NCI-H2107 (cell line): ENCODE results near the gene MRPS31.

ENCODE experiments used
- DNase-seq: peaks from one replicate; lab custom pipeline; 2025; lab: John Stamatoyannopoulos, UW

The MRPS31 gene

DNA sequence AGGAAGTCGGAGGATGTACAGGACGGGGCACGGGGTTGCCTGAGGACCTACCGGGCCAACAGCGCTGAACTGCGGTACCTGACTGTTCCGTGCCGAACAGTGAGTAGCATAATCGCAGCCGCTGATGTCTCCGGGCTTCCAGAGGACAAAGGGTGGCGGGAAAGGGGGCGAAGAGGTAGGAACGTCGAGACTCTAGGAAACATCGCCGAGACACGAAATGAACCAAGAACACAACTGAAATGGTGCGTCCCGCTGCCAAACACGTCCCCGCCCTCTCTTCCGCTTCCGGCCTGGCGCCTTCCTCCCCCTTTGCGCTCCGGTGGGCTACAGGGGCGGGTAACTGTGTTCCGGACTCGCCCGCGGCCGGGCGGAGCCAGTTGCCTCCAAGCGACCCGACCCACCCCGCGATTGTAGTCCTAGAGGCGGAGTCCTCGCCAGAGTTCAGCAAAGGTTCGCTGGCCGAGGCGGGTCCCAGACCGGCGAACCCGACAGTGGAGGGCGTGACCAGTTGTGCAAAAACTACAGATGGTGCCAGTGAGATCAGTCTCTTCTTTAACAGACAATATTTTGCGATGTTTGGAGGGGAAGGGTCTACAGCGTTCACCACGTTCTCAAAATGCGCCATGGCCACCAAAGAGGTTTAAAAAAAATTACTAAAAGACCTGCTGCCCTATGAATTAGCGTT is at the start of gene MRPS31:
Gene MRPS31, minus strand, starts transcription at position 257 of the 685 bp plus-strand sequence. Its CDS starts 54 bp downstream, at position 203.
- DNase-seq: peak; percentile 80

DNA sequence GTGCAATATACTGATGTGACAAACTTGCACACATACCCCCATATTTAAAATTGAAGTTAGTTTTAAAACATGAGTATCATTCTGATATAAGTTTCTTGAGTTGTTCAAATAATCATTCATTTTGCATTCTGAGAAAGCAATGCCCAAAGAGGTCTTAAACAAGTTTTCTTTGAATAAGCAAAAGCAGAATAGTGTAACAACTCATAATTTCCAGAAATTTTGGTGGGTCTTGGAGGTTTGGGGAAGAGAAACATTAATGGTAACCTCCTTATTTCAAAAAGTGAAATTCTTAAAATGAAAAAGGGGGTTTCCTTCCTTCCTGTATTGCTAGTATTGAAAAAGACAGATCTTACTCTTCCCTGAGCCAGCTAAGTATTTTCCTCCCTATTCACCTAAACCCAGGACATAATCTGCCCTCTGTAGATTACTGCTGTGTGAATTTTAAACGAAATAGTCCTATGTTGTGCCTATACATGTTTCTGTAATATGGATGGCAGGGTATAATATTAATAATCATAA is 48.9 kb upstream of the MRPS31 start:
- DNase-seq: no peak

DNA sequence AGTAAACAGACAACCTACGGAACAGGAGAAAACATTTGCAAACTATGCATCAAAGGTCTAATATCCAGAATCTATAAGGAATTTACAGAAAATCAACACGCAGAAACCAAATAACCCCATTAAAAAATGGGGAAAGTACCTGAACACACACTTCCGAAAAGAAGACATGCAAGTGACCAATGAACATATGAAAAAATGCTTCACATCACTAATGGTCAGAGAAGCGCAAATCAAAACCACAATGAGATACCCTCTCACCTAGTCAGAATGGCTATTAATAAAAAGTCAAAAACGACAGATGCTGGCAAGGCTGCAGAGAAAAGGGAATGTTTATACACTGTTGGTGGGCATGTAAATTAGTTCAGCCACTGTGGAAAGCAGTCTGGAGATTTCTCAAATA is 47.9 kb upstream of the MRPS31 start:
- no peak for DNase-seq

DNA sequence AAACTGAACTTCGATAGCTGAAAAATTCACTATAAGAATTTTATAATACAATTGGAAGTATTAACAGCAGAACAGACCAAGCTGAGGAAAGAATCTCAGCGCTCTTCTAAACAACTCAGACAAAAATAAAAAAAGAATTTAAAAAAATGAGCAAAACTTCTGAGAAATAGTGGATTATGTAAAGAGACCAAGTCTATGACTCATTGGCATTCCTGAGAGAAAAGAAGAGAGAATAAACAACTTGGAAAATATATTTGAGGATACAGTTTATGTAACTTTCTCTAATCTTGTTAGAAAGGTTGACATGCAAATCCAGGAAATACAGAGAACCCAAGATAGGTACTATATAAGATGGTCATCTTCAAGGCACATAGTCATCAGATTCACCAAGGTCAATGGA is 43.8 kb upstream of the MRPS31 start:
- DNase-seq: no peak

DNA sequence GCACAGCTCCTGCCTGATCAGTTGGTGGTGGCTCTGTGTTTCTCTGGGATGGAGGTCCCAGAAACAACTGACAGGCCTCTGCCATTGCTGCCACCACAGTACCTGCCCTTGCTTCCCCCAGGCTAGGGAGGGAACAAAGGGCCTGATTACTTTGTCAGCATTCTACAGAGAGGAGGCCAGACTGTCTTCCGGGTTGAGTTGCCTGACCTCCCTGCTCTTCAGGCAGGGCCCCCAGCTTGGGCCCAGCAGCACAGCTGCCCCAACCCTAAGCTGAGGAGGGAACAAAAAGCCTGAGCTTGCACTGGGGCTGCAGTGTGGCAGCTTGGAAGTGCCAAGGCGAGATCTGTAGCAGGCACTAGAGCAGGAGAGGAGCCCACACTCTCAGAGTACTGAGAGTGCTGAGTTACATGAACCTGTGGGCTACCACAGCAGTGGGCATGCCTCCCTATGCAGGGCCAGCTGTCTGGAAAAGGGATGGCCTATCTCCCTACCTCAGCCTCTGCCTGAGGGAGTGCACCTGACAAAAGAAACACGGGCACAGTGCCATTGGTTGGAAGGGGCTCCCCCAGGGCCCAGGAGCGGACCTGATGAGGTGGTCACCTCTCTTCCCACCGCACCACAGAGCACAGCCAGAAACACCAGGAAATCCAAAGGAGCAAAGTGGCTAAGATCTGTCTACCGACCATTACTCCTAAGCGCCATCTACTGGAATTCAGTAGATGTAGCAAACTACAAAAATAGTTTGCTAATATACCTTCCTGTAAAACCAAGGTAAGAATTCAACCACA is 42.9 kb upstream of the MRPS31 start:
- no peak for DNase-seq

DNA sequence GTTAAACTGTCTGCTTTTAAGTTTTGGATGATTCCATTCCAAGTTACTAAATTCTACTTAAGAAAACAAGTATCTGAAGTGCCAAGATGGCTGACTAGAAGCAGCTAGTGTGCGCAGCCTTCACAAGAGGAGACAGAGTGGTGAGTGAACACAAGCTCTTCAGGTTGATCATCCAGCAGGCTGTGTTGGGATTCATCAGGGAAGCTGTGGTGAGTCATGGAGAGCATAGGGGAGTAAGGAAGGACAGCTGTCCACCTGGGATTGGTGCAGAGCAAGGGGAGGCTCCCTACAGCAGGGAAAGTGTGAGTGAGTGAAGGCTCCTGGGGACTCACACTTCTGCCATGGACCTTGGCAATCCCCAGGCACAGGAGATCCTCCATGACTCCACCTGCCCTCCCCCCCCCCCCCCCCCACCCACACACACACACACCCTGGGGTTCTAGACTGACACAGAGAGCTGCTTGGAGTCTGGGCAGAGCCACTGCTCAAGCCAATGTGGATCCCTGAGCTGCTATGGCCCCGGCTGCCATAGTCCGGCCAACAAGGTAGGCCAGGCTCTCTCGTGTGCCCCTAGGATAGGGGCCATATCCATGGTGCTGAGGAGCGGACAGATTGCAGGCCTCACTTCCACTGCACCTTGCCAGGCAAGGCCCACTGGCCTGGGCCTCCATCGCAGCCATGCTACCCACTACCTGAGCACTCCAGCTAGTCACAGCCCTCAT is 41.9 kb upstream of the MRPS31 start:
- no peak for DNase-seq

DNA sequence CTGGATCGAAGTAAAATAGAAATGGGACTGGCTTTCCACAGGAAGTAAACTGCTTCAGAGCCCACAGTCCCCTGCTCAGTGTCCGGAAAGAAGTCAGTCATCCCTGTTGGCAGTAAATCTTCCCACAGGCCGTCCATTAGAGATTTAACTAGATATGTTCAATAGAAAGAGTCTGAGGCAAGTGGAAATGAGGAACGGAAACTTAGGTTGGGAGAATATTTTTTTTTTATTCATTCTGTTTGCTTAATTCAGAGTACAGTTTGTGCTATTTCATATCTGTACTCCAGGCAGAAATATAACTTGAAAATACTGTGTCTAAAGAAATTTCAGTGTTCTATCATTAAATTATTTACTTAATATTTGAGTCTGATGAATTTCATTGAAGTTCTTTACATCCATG is 41.1 kb upstream of the MRPS31 start:
- no peak for DNase-seq

DNA sequence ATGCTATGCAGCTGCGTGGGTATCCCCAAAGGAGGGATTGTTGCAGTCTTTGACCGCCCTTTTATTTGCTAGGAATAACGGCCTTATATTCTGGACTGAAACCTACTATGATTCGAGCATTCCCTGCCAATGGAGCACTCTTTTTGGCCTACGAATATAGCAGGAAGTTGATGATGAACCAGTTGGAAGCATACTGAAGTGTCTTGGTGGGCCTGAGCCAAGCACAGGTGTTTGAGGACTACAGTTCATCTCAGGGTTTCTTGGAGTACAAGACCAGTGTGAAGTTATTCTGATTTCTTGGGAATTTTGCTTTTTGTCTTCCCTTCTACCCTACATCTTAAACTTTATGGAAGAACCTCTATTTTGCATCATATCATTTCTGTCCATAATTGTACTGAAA is 38.5 kb upstream of the MRPS31 start:
- no peak for DNase-seq

DNA sequence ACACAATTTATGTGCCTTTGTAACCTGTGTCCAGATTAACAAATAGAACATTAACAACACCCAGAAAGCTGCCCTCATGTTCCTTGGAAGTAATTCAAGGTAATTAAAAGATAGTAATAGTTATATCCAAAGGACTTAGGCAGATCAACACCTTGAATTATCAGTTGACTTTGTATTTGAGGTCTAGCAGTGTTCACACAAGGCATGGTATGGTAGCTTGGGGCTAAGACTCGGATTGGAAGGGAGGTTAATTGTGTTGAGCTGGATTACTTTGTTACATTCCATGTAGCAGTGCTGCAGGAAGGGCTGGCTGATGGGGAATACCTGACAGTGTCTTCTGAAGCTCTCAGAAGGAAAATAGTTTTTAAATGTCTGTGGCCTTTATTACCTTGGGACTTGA is 35.3 kb upstream of the MRPS31 start:
- no peak for DNase-seq

DNA sequence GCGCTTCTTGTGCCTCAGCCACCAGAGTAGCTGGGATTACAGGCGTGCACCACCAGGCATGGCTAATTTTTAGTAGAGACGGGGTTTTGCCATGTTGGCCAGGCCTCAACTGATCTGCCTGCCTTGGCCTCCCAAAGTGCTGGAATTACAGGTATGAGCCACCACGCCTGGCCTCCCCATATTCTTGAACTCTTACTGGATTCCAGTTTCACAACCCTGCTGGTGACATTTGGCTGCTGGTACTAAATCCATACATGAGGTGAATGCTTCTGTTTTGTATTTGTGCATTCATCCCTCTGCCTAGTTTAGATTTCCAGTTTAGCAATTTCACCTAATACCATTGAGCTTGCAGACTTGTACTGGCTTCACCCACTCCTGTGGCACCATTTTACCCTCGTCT is 32.3 kb upstream of the MRPS31 start:
- no peak for DNase-seq

DNA sequence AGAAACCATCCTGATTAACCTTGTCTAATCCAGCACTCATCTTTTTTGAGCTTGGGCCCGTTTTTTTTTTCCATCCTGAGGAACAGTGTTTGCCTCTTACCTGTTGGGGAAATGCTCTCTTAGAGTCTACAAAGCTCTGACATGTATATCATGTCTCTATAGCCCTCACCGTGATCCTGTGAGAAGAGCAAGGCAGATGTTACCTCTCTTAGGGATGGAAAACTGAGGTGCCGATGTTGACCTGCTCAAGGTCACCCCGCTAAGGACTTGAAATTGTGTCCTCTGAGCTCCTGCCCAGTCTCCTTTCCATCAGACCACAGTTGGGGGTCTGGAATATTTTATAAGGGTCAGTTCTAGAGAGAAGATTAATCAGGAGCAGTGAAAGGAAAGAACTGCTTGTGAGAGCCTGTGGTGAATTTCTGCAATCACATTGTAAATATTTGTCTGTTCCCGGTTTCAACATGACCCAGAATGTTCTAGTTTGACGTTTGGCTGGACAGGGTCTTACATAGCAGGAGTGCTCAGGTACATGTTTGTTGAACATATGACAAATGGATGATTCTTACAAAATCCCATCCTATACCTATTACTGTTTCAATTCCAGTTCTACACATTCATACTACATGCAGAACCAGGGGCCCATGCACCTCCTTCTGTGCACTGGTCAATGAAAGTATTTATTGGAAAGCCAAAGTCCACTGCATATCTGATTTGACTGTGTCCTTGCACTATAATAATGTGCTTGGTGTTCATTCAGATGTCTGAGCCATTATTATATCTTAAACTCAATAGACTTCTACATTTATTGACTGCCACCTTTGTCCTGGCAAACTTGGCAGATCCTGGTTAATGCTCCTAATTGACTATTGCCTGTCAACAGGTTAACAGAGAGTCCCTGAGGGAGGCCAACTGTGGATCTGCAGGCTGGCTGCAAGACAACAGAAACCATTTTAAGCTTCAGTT is 30.5 kb upstream of the MRPS31 start:
- peak; percentile 6 for DNase-seq

DNA sequence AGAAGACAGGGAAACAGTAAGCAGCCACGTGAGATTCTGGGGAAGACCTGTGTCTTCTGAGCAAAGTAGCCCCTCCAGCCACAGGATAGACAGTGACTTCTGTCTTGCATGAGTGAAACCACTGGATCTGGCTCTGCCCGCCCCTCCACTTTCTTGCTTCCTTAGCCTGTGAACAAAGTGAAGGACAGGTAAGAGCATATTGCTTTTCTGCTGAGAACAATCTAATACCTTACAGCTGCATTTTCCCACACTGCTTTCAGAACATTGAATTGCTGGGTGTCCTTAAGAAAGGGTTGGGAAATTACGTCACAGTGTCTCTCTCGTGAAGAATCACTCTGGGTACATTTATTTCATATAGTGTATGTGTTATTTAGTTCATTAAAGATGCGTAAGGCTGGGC is 29.6 kb upstream of the MRPS31 start:
- DNase-seq: no peak

DNA sequence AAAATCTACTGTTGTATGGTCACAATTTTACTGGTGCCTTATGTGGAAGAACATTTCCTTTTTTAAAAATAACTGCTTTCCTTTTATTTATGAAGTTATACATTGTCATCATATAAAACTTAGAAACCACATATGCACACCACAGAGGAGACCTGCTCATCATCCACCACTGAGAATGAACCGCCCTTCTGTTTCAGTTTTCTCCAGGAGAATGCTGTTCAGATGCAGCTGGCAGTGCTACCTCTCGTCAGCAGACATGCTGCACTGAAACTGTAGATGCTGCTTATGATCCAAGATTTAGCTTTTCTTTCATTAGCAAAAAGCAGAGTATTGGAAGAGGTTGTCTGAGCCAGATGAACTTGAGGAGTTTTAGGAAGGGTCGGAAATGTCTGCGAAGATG is 28.5 kb upstream of the MRPS31 start:
- no peak for DNase-seq

DNA sequence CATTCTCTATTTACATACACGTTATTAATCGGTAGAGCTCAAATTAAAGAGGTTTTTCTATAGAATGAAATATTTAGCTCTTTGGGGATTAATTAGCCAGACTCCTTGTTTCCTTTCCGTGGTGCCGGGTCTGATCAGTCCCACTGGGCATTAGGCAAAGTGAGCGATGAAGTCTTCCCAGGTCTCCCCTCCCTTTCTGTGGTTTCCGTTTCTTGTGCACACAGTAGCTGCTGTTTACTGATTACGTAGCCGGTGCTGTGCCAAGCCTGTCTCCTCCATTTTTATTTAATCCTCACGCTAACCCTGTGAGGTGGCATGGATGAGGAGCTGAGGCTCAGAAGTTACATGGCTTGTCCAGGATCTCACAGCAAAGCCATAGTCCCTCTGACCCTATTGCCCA is 27.4 kb upstream of the MRPS31 start:
- peak; percentile 24 for DNase-seq

DNA sequence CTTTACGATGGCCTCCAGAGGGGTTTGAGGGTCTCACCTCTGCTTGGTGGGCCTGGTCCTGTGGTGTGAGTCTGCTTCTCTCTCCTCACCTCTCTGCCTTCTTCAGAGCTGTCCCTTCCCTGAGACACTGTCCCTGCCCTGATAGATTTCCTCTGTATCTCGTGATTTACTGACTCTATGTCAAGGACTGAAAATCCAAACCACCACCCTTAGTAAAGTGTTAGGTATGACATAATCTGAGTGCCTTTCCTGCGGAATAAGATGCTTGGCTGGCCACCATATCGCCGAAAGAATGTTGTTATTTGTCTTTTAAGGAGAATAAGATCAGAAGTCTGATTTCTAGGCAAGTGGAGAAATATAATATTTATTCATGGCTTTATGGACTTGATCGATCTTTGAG is 25.7 kb upstream of the MRPS31 start:
- DNase-seq: no peak

DNA sequence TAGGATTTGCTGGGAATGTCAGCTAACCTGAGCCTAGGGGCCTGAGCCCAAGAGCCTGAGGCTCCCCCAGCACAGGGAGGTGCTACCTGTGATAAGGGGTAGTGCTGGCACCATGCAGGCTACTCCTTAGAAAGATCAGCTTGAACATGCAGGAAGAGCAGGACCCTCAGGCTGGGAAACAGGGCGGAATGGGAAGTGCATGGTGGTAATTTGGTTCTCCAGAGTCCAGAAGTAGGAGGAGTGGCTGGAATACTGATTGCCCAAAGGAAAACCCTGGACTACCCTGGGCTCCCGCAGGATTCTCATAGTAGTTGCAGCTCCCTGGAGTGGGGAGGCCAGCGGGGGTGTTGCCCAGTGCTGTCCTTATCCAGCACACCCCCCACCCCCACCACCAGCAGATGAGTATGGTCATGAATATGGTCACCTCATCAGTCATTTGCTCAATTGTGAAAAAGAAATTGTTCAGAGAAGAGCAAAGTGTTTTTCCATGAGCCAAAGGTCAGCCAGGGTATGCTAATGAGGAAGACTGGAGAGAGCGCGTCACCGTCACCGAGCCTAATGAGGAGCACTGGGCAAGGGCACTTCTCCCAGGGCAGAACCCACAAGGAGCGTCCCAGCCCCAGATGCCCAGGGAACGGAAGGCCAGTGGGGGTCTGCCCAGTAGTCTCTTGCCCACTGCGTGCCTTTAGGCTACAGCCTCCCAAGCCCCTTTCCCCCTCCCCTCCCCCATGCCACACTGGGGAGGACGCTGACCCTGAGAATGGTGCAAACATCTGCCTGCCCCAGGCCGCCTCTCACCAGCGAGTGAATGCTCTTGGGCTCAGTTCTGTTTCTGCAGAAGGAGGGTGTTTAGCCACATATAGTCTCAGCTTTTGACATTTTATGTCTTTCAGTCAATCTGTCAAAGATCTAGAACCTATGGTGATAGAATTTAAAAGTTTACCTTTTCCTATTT is 23.7 kb upstream of the MRPS31 start:
- no peak for DNase-seq

DNA sequence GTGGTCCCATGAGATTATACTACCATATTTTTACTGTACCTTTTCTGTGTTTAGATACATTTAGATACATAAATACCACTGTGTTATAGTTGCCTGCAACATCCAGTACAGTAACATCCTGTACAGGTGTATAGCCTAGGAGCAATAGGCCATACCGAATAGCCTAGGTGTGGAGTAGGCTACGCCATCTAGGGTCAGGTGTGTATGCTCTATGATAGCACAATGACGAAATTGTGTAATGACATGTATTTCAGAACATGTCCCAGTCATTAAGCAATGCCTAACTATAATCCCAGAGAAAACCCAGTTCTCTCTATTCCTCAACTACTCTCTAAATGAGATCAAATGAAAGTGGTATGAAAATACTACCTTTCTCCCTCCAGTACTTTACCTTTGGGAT is 22.3 kb upstream of the MRPS31 start:
- DNase-seq: no peak

DNA sequence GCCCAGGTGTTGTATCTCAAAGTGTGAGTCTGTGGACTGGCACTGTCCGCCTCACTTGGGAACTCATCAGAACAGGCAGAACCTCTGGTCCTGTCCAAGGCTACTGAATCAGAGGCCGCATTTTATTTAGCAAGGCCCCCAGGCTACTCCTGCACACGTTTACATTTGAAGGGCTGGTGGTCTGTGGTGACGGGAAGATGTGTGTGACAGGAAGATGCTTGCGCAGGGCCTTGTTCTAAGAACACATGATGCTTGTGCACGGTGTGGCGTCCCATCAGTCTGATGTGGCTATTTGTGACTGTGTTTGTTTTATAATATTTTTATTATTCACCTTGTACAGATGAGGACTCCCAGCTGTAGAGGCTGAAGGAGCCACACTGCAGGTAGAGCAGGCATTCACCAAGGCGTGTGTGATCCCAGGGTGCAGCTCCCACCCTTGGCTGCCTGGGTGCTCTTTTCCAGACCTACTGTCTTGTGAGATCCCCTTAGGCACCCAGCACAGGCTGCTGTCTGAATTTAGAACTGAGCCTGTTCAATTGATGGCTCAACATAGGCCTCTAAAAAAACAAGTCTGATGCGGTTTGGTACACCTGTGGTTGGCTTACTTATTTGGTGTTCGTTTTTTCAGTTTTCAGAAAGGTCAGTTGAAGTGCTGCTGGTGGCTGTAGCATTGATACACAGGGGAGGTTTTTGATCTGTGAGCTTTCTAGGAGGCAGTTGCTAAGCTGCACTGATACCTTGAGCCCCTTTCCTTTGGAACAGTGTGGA is 21.5 kb upstream of the MRPS31 start:
- no peak for DNase-seq

DNA sequence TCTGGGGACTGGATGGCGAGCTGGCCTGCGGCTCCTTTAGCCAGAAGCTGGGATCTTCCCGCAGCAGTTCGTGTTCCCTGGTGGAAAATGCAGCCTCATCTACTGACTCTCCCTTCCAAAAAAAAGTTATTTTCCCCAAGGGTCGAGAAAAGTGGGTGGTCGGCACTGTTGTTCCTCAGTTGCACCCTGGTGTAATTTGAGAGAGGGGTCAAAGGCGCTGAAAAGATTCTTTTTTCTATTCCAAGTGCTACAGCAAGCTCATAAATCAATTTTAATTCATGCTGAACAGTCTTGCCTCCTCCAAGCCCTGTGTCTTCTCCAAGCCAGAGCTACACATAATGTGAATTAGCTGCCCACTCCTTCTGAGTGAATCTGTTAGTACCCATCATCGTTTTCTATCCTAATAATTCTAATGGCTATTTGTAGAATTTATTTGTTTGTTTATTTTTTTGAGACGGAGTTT is 19.2 kb upstream of the MRPS31 start:
- DNase-seq: no peak
